C4-2B (cell line): ENCODE results near the gene NFS1.

Source experiments
- H3K27ac ChIP-seq: fragments of 450-650 bp; 2 replicates; pipeline ENCODE4 v1.5.1; 2017
- CTCF ChIP-seq: fragments of 450-650 bp; conservative IDR thresholded peaks from 2 replicates; pipeline ENCODE4 v1.5.1; 2017; ENCODE audit warnings: mild to moderate bottlenecking
- ZFX ChIP-seq: fragments of 450-650 bp; IDR thresholded peaks from 2 replicates; pipeline ENCODE4 v1.6.1; 2017

Gene NFS1

GRCh38 chr20:35637276-35637675 is 61.9 kb downstream of the NFS1 start:
- H3K27ac ChIP-seq, result no peak overlapping the region
- TF ChIP-seq ZFX (no peak), CTCF (no peak)

DNA sequence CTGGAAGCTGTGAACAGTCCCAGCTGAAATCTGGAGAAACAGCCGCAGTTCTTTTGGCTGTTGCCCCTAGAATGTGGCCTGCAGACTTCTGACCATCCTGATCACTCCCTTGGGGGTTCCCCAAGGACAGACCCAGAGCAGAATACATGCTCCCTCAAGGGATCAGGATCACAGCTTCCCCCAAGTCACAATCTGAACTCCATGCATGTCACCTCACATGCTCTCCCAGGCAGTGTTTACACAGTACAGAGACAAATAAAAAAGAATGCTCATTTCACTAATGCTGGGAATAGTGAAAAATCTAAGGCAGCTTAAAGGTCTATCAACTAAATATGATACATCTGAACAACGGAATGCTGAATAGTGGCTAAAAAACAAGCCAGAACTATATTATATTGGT is 63.1 kb downstream of the NFS1 start:
- no peak for TF ChIP-seq CTCF
- TF ChIP-seq ZFX, result no peak
- H3K27ac ChIP-seq, result peak overlapping the region; percentile 20

DNA sequence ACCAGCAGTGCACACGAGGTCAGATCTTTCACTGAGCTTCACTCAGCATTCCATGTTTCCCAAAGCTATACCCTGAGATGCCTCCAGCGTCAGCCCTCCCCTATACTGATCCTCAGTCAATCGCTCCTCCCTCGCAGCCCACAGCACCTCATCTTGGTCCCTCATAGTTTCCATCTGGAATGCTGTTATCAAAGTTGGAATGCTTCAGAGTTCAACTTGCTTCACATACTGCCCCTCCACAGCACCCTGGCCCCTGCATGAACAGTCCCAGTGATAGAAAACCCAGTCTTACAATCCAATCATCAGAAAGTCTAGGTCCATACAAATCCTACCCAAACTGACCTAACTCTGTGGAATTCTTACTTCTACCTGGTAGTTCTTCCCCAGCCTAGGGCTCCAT is 63.5 kb downstream of the NFS1 start:
- TF ChIP-seq ZFX (no peak), CTCF (no peak)

GRCh38 chr20:35632539-35633115 is 66.5 kb downstream of the NFS1 start:
- TF ChIP-seq ZFX (no peak), CTCF (no peak)
- no peak overlapping the region for H3K27ac ChIP-seq

More for the DNA sequence above, 63.5 kb downstream of the NFS1 start:
- peak overlapping the region; percentile 20 for H3K27ac ChIP-seq

DNA sequence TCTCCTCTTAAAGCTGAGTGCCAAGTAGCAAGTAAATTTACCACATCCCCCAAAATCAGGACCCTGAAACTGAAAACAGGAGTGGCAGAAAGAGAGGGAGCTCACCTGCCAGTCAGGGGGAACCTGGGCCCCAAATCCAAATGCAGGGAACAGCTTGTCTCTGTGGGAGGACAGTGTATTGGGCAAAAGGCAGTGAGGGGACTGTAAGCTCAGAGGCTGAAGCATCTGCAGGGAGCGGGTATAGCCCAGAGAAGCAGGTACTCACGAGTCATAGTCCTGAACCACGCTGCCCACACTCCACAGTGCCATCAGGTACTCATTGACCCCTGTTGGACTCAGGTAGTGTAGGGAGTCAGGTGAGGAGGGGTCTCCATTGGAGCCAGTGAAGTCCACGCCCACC is 68.5 kb downstream of the NFS1 start:
- TF ChIP-seq CTCF (no peak), ZFX (no peak)
- no peak overlapping the region for H3K27ac ChIP-seq

DNA sequence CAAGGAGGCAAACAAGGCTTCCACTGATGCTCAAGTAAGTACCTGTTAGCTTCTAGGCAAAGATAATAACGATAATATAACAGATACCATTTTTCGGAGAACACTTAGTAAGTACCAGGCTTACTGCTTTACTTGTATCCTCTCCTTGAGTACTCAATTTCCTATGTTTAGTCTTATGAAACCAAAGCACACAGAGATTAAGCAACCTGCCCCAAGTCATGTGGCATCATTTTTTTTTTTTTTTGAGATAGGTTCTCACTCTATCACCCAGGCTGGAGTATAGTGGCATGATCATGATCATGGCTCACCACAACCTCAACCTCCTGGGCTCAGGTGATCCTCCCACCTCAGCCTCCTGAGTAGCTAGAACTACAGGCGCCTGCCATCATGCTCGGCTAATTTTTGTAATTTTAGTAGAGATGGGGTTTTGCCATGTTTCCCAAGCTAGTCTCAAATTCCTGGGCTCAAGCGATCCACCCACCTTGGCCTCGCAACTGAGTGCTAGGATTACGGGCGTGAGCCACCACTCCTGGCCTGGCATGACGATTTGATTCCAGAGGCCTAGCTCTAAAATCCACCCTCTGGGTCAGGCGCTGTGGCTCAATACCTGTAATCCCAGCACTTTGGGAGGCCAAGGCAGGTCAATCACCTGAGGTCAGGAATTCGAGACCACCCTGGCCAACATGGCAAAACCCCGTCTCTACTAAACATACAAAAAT is 69.6 kb downstream of the NFS1 start:
- TF ChIP-seq ZFX (no peak), CTCF (no peak)
- H3K27ac ChIP-seq, result no peak overlapping the region

DNA sequence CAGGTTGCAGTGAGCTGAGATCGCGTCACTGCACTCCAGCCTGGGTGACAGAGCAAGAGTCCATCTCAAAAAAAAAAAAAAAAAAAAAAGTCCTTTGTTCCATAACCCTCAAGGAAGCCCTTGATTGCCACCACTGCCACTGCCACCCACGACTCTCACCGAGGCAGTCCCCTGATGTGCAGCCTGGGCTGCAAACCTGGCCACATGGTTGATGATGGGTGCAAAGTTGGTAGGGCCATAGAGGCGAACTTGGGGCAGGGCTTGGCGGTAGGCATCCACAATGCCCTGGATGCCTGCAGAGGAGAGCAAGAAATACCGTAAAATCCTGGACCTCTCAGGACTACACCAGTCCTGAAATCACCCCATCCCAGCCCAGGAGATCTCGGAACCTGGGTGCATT is 72.0 kb downstream of the NFS1 start:
- H3K27ac ChIP-seq, result no peak overlapping the region

More for the DNA sequence above, 72.0 kb downstream of the NFS1 start:
- no peak for TF ChIP-seq CTCF
- no peak for TF ChIP-seq ZFX
